ENCODE data around the gene ARRB2. TPM values are rescaled to one million over a fixed set of nuclear protein-coding genes. Genes with fewer than 3 reads are reported as not detected.

Gene ARRB2
- total and polyA plus RNA-seq, 2 experiments from 2014 or later = 17.3 to 23.3 TPM

GRCh38 chr17:4734857-4735475, 24.5 kb downstream of the ARRB2 start:
- Histone ChIP-seq H3K27ac (no peak overlapping the region), H3K9me3 (ENCODE audit: low read depth) (no peaks in the 10 kb centered on the region), H3K4me3 (no peak overlapping the region), H3K27me3 (peaks cover 48% of the 10 kb centered on the region), H3K4me1 (ENCODE audit: low read depth) (no peaks in the 10 kb centered on the region), H3K36me3 (no peaks in the 10 kb centered on the region)
- TF ChIP-seq, protein P1, sequence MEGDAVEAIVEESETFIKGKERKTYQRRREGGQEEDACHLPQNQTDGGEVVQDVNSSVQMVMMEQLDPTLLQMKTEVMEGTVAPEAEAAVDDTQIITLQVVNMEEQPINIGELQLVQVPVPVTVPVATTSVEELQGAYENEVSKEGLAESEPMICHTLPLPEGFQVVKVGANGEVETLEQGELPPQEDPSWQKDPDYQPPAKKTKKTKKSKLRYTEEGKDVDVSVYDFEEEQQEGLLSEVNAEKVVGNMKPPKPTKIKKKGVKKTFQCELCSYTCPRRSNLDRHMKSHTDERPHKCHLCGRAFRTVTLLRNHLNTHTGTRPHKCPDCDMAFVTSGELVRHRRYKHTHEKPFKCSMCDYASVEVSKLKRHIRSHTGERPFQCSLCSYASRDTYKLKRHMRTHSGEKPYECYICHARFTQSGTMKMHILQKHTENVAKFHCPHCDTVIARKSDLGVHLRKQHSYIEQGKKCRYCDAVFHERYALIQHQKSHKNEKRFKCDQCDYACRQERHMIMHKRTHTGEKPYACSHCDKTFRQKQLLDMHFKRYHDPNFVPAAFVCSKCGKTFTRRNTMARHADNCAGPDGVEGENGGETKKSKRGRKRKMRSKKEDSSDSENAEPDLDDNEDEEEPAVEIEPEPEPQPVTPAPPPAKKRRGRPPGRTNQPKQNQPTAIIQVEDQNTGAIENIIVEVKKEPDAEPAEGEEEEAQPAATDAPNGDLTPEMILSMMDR (IDR thresholded peaks at IDR 0.05; ENCODE audit: low read depth, low read length) = no peak
- no peak for DNase-seq (ENCODE audit: low read depth in 1 of 2, low spot score in 1 of 2)

DNA sequence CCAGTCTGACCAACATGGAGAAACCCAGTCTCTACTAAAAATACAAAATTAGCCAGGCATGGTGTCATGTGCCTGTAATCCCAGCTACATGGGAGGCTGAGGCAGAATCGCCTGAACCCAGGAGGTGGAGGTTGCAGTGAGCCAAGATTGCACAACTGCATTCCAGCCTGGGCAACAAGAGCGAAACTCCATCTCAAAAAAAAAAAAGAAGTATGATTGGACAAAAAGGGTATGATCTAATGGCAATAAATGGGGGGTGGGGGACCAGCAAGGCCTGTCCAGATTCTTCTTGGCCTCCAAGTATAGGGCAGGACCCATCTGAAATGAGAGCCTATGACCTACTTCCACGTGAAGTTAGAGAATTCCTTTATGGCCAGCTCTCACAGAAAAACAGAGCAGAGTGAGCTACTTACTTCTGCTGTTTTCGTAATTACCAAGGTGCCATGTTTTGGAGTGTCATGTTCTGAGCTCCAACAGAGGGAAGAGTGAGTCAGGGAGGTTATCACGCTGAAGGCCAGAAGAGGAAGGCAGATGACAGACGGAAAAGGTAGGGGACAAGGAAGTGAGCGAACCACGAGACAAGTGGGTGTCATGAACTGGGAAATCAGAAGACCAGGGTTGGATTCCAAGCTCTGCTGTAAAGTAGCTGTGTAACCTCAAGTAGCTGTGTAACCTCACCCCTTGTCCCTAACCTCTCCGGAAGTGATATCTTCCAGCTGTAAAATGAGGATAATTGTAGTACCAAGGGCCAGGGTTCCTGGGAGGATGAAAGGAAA, 25.6 kb downstream of the ARRB2 start:
- Histone ChIP-seq H3K27me3 (peaks cover 59% of the 10 kb centered on the region), H3K4me1 (ENCODE audit: low read depth) (no peaks in the 10 kb centered on the region), H3K9me3 (ENCODE audit: low read depth) (no peaks in the 10 kb centered on the region), H3K27ac (no peak overlapping the region), H3K36me3 (no peaks in the 10 kb centered on the region), H3K4me3 (no peak overlapping the region)
- TF ChIP-seq, protein P1 (IDR thresholded peaks at IDR 0.05; ENCODE audit: low read depth, low read length) = no peak
- DNase-seq (ENCODE audit: low read depth in 1 of 2, low spot score in 1 of 2) = peak in 1 of 2 donors; percentile 61

DNA sequence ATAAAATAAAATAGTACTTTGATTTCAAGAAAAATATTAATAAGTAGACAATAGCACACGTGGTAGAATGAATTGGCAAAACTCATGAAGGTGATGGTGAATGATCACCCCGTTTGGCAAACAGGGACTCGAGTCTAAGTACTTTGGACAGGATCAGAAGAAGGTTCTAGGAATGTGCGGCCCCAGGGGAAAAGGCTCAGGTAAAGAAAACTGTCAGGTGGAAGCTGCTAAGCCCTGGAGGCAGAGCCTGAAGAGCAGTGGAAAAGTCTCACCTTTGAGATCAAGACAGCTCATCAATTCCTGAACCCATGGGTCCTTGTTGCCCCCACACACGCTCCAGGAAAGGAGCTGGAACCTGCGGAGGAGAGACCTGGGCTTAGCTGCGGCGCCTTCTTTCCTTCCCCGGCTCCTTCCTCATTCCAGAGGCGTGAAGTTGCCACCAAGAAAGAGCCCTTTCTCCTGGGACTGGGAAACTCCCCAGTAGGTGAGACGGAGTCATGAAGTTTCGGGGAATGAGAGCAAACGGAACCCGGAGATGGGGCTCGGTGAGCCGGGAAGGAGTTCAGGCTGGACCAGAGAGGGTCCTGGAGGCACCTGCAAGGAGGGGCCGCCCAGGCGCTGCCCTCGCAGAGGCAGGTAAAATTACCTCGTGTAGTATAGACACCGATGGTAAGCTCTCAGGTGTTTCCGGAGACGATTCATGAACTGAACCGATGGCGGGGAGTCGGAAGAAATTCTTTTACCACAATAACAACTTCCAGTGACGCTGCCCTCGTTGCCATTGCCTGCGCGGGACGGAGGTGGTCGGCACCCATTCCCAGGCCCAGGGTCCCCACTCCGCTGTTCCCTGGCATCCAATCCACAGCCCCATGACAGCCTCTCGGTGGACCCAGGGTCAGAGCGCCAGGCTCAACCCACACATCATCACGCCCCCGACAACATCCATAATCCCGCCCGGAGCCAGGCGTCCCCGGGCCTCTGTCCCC, 28.0 kb downstream of the ARRB2 start:
- TF ChIP-seq, protein P1 (IDR thresholded peaks at IDR 0.05; ENCODE audit: low read depth, low read length) = no peak
- Histone ChIP-seq H3K27ac (no peak overlapping the region), H3K27me3 (peaks cover 82% of the 10 kb centered on the region), H3K36me3 (no peaks in the 10 kb centered on the region), H3K4me3 (peak overlapping the region; percentile 54), H3K9me3 (ENCODE audit: low read depth) (no peaks in the 10 kb centered on the region), H3K4me1 (ENCODE audit: low read depth) (no peaks in the 10 kb centered on the region)
- no peak for DNase-seq (ENCODE audit: low read depth in 1 of 2, low spot score in 1 of 2)

DNA sequence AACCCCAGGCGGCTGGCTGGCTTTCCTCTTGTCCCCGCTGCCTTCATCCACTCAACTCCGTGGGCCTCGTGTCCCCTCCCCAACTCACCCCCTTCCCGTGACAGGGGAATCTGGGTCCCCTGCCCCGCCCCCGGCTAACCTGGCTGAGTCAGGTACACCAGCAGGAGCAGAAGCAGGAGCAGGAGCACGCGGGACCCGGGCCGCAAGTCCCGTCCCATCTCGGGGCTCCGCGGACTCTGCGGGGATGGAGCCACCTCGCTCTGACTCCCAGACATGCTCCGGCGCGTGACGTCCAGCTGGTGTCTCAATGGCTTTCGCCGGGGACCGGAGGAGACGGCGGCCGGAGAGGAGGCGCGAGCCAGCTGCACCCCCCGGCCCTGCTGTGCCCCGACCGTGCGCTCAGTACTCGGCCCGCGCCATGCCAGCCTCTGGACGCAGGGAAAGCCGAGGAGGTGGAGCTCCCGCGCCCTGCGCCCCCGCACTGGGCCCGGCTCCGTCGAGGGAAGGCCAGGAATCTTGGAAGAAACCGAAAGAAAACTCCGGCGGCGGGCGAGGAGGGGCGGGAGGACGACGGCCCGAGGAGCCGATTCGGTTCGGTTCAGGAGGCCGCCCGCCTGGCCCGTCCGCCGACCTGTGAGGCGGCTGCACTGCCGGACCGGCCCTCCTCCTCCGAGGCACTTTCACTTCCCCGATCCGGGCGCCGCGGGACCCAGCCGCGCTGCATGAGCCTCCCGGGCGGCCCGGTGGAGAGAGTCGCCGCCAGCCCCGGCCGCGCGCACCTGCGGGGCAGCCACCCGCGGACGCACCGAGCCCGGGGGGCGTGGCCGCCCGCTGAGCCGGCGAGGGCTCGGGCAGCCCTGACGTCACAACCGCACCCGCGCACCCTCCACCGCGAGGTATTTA, 28.9 kb downstream of the ARRB2 start, which contains the start of the genes CXCL16 and ZMYND15:
CXCL16 (minus strand) TSS at position 807 of the 903 bp plus-strand sequence; CDS start at position 218, 589 bp downstream.
ZMYND15 (plus strand) TSS at position 712 of the 903 bp plus-strand sequence. CDS start 716 bp downstream, outside the sequence.
- Histone ChIP-seq H3K9me3 (ENCODE audit: low read depth) (no peaks in the 10 kb centered on the region), H3K4me3 (peak within 1 kb of the TSS; percentile 54), H3K36me3 (no peaks in the 10 kb centered on the region), H3K27ac (no peak within 1 kb of the TSS), H3K4me1 (ENCODE audit: low read depth) (no peaks in the 10 kb centered on the region), H3K27me3 (peaks cover 92% of the 10 kb centered on the region)
- DNase-seq (ENCODE audit: low read depth in 1 of 2, low spot score in 1 of 2) = peak; percentile 46 to 49
- TF ChIP-seq, protein P1 (IDR thresholded peaks at IDR 0.05; ENCODE audit: low read depth, low read length) = no peak
